Osteocyte (in vitro differentiated cells): Measurements from ENCODE around the gene NPAS2. TPM values are rescaled to one million over a fixed set of nuclear protein-coding genes. Genes with fewer than 3 reads are reported as not detected.

Experiments
- DNase-seq: peaks from one replicate; pipeline ENCODE4 v3.0.0; 2021; ENCODE audit warnings: mixed read lengths; ENCODE audit not compliant: unreplicated experiment; ENCODE audit errors: extremely low spot score
- H3K27ac Mint-ChIP-seq: one replicate; pipeline ENCODE4 v1.8.0; 2021; ENCODE audit warnings: mild to moderate bottlenecking, mixed read lengths; ENCODE audit not compliant: unreplicated experiment
- H3K27me3 Mint-ChIP-seq: one replicate; pipeline ENCODE4 v1.8.0; 2021; ENCODE audit warnings: mixed read lengths; ENCODE audit not compliant: unreplicated experiment
- H3K36me3 Mint-ChIP-seq: one replicate; pipeline ENCODE4 v1.8.0; 2021; ENCODE audit warnings: mixed read lengths; ENCODE audit not compliant: unreplicated experiment
- H3K4me1 Mint-ChIP-seq: one replicate; pipeline ENCODE4 v1.8.0; 2021; ENCODE audit warnings: mixed read lengths; ENCODE audit not compliant: unreplicated experiment
- H3K4me3 Mint-ChIP-seq: one replicate; pipeline ENCODE4 v1.8.0; 2021; ENCODE audit warnings: mild to moderate bottlenecking, moderate library complexity, mixed read lengths; ENCODE audit not compliant: unreplicated experiment
- H3K9me3 Mint-ChIP-seq: one replicate; pipeline ENCODE4 v1.8.0; 2021; ENCODE audit warnings: mixed read lengths; ENCODE audit not compliant: unreplicated experiment
- total RNA-seq: library from RNA; stranded (reverse); gene quantifications from 2 replicates; pipeline ENCODE4 v1.2.1, GENCODE V29; 2021
- TF ChIP-seq, protein P1 (sequence below): fragments of 200-600 bp; sonication (generic); IDR thresholded peaks from 2 replicates; pipeline ENCODE4 v1.5.0; 2021; ENCODE audit warnings: antibody characterized with exemption, mild to moderate bottlenecking, moderate library complexity

Gene NPAS2
- total RNA-seq, 1 donor from 2014 or later: 16.6 TPM

DNA sequence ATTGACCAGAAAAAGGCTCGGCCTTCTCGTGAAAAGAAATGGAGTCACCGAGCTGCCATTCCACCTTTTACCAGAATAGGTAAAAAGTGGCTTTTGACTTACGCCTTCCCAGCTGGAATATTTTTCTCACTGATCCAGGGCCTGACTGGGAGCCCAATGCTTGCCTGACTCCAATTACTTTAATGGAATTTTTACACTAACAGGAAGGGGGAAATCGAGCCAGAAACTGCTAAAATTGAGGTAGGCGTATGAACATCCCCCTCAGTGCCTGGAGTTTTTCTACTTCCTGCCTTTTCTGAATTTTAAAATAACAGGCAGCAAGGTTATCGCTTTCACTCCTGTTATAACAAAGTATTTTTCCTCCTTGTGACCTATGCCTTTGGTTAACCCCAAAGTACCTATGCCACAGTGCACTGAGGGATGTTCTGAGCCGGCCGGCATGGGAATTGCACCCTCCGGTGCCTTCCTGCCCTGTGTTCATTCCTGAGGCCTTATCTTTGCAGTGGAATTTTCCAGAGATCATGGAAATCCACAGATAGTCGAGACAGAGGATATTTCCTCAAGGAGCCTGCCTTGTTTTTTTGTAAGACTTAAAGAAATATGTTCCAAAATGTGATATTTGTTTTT lies 163.9 kb downstream of the NPAS2 start:
- DNase-seq: no peak
- TF ChIP-seq, protein P1, sequence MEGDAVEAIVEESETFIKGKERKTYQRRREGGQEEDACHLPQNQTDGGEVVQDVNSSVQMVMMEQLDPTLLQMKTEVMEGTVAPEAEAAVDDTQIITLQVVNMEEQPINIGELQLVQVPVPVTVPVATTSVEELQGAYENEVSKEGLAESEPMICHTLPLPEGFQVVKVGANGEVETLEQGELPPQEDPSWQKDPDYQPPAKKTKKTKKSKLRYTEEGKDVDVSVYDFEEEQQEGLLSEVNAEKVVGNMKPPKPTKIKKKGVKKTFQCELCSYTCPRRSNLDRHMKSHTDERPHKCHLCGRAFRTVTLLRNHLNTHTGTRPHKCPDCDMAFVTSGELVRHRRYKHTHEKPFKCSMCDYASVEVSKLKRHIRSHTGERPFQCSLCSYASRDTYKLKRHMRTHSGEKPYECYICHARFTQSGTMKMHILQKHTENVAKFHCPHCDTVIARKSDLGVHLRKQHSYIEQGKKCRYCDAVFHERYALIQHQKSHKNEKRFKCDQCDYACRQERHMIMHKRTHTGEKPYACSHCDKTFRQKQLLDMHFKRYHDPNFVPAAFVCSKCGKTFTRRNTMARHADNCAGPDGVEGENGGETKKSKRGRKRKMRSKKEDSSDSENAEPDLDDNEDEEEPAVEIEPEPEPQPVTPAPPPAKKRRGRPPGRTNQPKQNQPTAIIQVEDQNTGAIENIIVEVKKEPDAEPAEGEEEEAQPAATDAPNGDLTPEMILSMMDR: no peak
- no peak overlapping the region for H3K27ac Mint-ChIP-seq
- no peak overlapping the region for H3K4me3 Mint-ChIP-seq
- H3K27me3 Mint-ChIP-seq: no peaks in the 10 kb centered on the region
- H3K4me1 Mint-ChIP-seq: peaks cover 11% of the 10 kb centered on the region
- H3K36me3 Mint-ChIP-seq: peaks cover 12% of the 10 kb centered on the region
- no peaks in the 10 kb centered on the region for H3K9me3 Mint-ChIP-seq

DNA sequence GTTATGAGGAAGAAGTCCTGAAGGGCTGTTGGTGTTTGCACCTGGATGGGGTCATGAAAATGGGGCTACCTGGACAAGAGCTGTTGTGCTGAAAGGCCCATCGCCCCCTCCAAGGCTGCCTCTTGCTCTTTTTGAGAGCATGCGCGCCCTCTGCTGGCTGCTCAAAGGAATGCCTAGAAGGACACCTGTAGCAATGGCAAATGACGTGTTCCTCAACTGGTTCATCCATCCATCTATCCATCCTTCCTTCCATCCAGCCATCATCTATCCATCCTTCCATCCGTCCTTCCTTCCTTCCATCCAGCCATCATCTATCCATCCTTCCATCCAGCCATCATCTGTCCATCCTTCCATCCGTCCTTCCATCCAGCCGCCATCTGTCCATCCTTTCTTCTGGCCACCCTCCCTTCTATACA lies 165.0 kb downstream of the NPAS2 start:
- TF ChIP-seq, protein P1: peak; percentile 99
- no peak for DNase-seq
- no peaks in the 10 kb centered on the region for H3K27me3 Mint-ChIP-seq
- no peak overlapping the region for H3K4me3 Mint-ChIP-seq
- no peak overlapping the region for H3K27ac Mint-ChIP-seq
- peaks cover 11% of the 10 kb centered on the region for H3K4me1 Mint-ChIP-seq
- H3K36me3 Mint-ChIP-seq: peaks cover 14% of the 10 kb centered on the region
- no peaks in the 10 kb centered on the region for H3K9me3 Mint-ChIP-seq

DNA sequence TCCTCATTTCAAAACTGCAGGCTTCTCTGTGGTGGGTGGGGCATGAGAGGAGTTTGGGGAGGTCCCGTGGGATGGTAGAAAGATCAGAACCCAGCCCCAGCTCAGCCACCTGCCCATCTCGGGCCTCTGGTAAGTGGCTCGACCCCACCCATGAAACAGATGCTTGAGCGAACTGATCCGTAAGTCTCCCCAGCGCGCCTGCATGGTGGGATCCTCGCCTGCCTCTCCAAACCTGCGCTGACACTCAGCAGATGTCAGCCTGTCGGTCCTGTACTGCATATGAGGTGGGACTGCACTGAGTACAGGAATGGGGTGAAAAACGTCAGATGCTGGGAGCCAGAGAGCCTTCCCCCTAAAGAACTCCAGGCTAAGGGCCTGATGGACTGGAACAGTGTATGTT lies 166.2 kb downstream of the NPAS2 start:
- H3K27ac Mint-ChIP-seq: no peak overlapping the region
- no peaks in the 10 kb centered on the region for H3K27me3 Mint-ChIP-seq
- peaks cover 8% of the 10 kb centered on the region for H3K4me1 Mint-ChIP-seq
- H3K4me3 Mint-ChIP-seq: no peak overlapping the region
- DNase-seq: no peak
- TF ChIP-seq, protein P1: no peak
- H3K36me3 Mint-ChIP-seq: peaks cover 14% of the 10 kb centered on the region
- no peaks in the 10 kb centered on the region for H3K9me3 Mint-ChIP-seq

DNA sequence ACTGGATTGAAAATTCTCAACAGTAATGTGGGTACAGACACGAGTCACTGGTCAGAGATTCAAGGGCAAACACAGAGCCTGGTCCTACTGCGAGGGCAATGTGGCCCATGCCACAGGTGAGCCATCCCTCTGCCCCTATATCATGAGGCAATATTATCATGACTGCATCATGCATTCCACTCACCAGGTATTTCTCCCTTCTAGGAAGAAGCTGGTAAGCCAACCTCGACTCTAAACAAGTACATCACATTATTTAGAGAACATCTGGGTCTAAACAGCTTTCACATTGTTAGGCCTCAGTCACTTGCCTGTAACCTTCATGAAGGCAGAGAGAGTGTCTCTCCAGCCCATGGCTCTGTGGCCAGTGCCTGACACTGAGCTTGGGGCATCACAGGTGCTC lies 167.6 kb downstream of the NPAS2 start:
- Mint-ChIP-seq H3K9me3 (no peaks in the 10 kb centered on the region), H3K27ac (no peak overlapping the region), H3K36me3 (peaks cover 11% of the 10 kb centered on the region), H3K27me3 (no peaks in the 10 kb centered on the region), H3K4me3 (no peak overlapping the region), H3K4me1 (peaks cover 8% of the 10 kb centered on the region)
- DNase-seq: no peak
- TF ChIP-seq, protein P1: no peak

DNA sequence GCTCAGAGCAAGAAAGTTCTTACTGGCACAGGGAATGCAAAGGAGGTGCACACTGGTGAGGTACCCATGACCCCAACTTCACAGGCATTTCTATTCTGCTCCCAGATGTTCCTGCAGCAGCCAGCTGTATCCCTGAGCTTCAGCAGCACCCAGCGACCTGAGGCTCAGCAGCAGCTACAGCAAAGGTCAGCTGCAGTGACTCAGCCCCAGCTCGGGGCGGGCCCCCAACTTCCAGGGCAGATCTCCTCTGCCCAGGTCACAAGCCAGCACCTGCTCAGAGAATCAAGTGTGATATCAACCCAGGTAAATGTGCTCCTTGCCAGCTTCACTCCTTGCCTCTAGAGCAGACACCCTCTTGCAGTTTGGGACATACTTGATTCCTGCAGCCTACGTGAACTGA lies 168.0 kb downstream of the NPAS2 start:
- TF ChIP-seq, protein P1: no peak
- Mint-ChIP-seq H3K27me3 (no peaks in the 10 kb centered on the region), H3K9me3 (no peaks in the 10 kb centered on the region), H3K4me1 (peaks cover 8% of the 10 kb centered on the region), H3K27ac (no peak overlapping the region), H3K36me3 (peaks cover 11% of the 10 kb centered on the region), H3K4me3 (no peak overlapping the region)
- no peak for DNase-seq
